GM19463 (cell line): ENCODE results near the gene HEPN1.
"Not testable (repeated sequence)": the region's sequence is repeated elsewhere in the genome, so short reads cannot be mapped to it uniquely, and the experiment has no call there.

ENCODE experiments used
- ATAC-seq: cut with Tn5 transposase; IDR thresholded peaks from one replicate; pipeline ENCODE4 v1.9.1; 2021; ENCODE audit warnings: mild to moderate bottlenecking, moderate library complexity; ENCODE audit not compliant: unreplicated experiment

The HEPN1 gene

GRCh38 chr11:124941703-124942102 is 22.7 kb downstream of the HEPN1 start:
- no peak for ATAC-seq

GRCh38 chr11:124942466-124943253 is 23.6 kb downstream of the HEPN1 start:
- ATAC-seq, result no peak

- no peak for ATAC-seq
These were observed 24.2 kb downstream of the HEPN1 start for GRCh38 chr11:124943254-124943616.

GRCh38 chr11:124943741-124944140 is 24.7 kb downstream of the HEPN1 start:
- no peak for ATAC-seq

GRCh38 chr11:124944565-124944964 is 25.5 kb downstream of the HEPN1 start:
- no peak for ATAC-seq

- no peak for ATAC-seq
These were observed 26.8 kb downstream of the HEPN1 start for GRCh38 chr11:124945826-124946225.

- no peak for ATAC-seq
These were observed 27.7 kb downstream of the HEPN1 start for GRCh38 chr11:124946735-124947141.

GRCh38 chr11:124950601-124951330 is 31.7 kb downstream of the HEPN1 start:
- no peak for ATAC-seq

GRCh38 chr11:124951341-124951740 is 32.3 kb downstream of the HEPN1 start:
- no peak for ATAC-seq

- peak; percentile 100 for ATAC-seq
These were observed 34.9 kb downstream of the HEPN1 start, which contains the start of gene CCDC15 for GRCh38 chr11:124953753-124954589. Gene CCDC15, plus strand, starts transcription at chr11:124954202. Its CDS starts 531 bp downstream, at chr11:124954733.

- ATAC-seq, result no peak
These were observed 35.5 kb downstream of the HEPN1 start for GRCh38 chr11:124954590-124954955.

- no peak for ATAC-seq
These were observed 36.0 kb downstream of the HEPN1 start for GRCh38 chr11:124955035-124955434.

- no peak for ATAC-seq
These were observed 43.0 kb downstream of the HEPN1 start for GRCh38 chr11:124961972-124962609.

- not testable (repeated sequence) for ATAC-seq
These were observed 49.1 kb downstream of the HEPN1 start for GRCh38 chr11:124968197-124968596.
